Calu3 (cell line): ENCODE measurements around the gene SPINT3. TPM values are rescaled to one million over a fixed set of nuclear protein-coding genes. Genes with fewer than 3 reads are reported as not detected.

Experiments
- Bru-seq: library from RNA; stranded (reverse); fragments of 400-500 nt; gene quantifications from one replicate; lab custom pipeline; 2021; lab: Mats Ljungman, UMichigan
- BruChase-seq, 2 experiments: library from RNA; stranded (reverse); fragments of 400-500 nt; gene quantifications; one replicate each; lab custom pipeline; 2021; lab: Mats Ljungman, UMichigan
- BruUV-seq: library from RNA; stranded (reverse); fragments of 400-500 nt; replicated peaks from 2 replicates; lab custom pipeline; 2021; lab: Mats Ljungman, UMichigan
- CTCF ChIA-PET: fragments of 300-600 bp; sonication (Branson Sonifier 250); formaldehyde crosslinking; loops from one replicate; lab custom pipeline; 2022; ENCODE audit warnings: antibody characterized with exemption; lab: Charles Lee
- DNase-seq: peaks from one replicate; pipeline ENCODE4 v3.0.0; 2022
- H3K27ac Mint-ChIP-seq: one replicate; pipeline ENCODE4 v1.8.0; 2022; ENCODE audit warnings: mixed read lengths; ENCODE audit not compliant: unreplicated experiment
- H3K27me3 Mint-ChIP-seq: one replicate; pipeline ENCODE4 v1.8.0; 2022; ENCODE audit warnings: mixed read lengths; ENCODE audit not compliant: unreplicated experiment
- H3K36me3 Mint-ChIP-seq: one replicate; pipeline ENCODE4 v1.8.0; 2022; ENCODE audit warnings: mild to moderate bottlenecking, moderate library complexity, mixed read lengths; ENCODE audit not compliant: insufficient read depth, unreplicated experiment
- H3K4me1 Mint-ChIP-seq: one replicate; pipeline ENCODE4 v1.8.0; 2022; ENCODE audit warnings: mild to moderate bottlenecking, low read depth, mixed read lengths; ENCODE audit not compliant: unreplicated experiment
- H3K4me3 Mint-ChIP-seq: one replicate; pipeline ENCODE4 v1.8.0; 2022; ENCODE audit warnings: mild to moderate bottlenecking, low read depth, moderate library complexity, mixed read lengths; ENCODE audit not compliant: unreplicated experiment
- H3K9me3 Mint-ChIP-seq: one replicate; pipeline ENCODE4 v1.8.0; 2022; ENCODE audit warnings: low read depth, mixed read lengths; ENCODE audit not compliant: unreplicated experiment
- CTCF ChIP-seq: fragments of 200-600 bp; IDR thresholded peaks from one replicate; pipeline ENCODE4 v1.8.0; 2022; ENCODE audit warnings: antibody characterized with exemption; ENCODE audit not compliant: unreplicated experiment
- intact Hi-C: fragments of 100-400 bp; cut with micrococcal nuclease; formaldehyde crosslinking; loops from one replicate; pipeline ENCODE4 v1.10.0; 2022; ENCODE audit not compliant: unreplicated experiment
- long read RNA-seq: library from polyadenylated mRNA; stranded (forward); transcript quantifications from one replicate; pipeline ENCODE4 v2.0.0, GENCODE V29; 2022
- total RNA-seq: library from RNA; stranded (reverse); gene quantifications from 2 replicates; pipeline ENCODE4 v1.2.3, GENCODE V29; 2022

Gene SPINT3
- total RNA-seq (not detected in 2 replicates), Bru-seq, nascent RNA (not detected), BruChase-seq, experiment 1, labeled RNA remaining after a 6-hour chase (not detected), BruChase-seq, experiment 2, labeled RNA remaining after a 2-hour chase (not detected)
- long read RNA-seq, partial matches to known transcripts, result 0 of 1 reads
- long read RNA-seq, other reads (novel, unspliced or antisense), result 1 of 1 reads

- CTCF ChIA-PET, result no interaction called here
- no peak for TF ChIP-seq CTCF
- Mint-ChIP-seq H3K4me1 (peaks cover 30% of the 10 kb centered on the region), H3K36me3 (no peaks in the 10 kb centered on the region), H3K27me3 (no peaks in the 10 kb centered on the region), H3K4me3 (no peak within 1 kb of the TSS), H3K27ac (no peak within 1 kb of the TSS), H3K9me3 (peaks cover 2% of the 10 kb centered on the region)
- intact Hi-C loops, result no loop called here
- no peak for DNase-seq
- BruUV-seq, result no TSS peak
These were observed at the start of gene SPINT3 for GRCh38 chr20:45515147-45515913. Gene SPINT3, minus strand, starts transcription at chr20:45515622. Its CDS starts 14 bp downstream, at chr20:45515608.

GRCh38 chr20:45564760-45565276 lies 49.4 kb upstream of the SPINT3 start:
- CTCF ChIA-PET, result no interaction called here
- Mint-ChIP-seq H3K27ac (no peak overlapping the region), H3K36me3 (no peaks in the 10 kb centered on the region), H3K27me3 (peaks cover 48% of the 10 kb centered on the region), H3K4me3 (no peak overlapping the region), H3K4me1 (no peaks in the 10 kb centered on the region), H3K9me3 (peaks cover 2% of the 10 kb centered on the region)
- BruUV-seq, result no TSS peak
- TF ChIP-seq CTCF, result no peak
- intact Hi-C loops, result no loop called here
- no peak for DNase-seq

- no peak overlapping the region for H3K4me3 Mint-ChIP-seq
- peaks cover 6% of the 10 kb centered on the region for H3K9me3 Mint-ChIP-seq
- intact Hi-C loops, result no loop called here
These were observed 39.8 kb upstream of the SPINT3 start for GRCh38 chr20:45555198-45555597.

More at GRCh38 chr20:45555198-45555597, 39.8 kb upstream of the SPINT3 start:
- Mint-ChIP-seq H3K27me3 (peaks cover 78% of the 10 kb centered on the region), H3K36me3 (no peaks in the 10 kb centered on the region), H3K27ac (no peak overlapping the region), H3K4me1 (no peaks in the 10 kb centered on the region)
- DNase-seq, result no peak
- BruUV-seq, result no TSS peak
- CTCF ChIA-PET, result interaction anchor here (0.6 kb wide), 1 partner anchor 215 kb away, joined by 5 read pairs; no protein-coding TSS in a partner anchor
- TF ChIP-seq CTCF, result no peak
